ENCODE data around the gene TENM4.
"Not testable (repeated sequence)": the region's sequence is repeated elsewhere in the genome, so short reads cannot be mapped to it uniquely, and the experiment has no call there.

The TENM4 gene

DNA sequence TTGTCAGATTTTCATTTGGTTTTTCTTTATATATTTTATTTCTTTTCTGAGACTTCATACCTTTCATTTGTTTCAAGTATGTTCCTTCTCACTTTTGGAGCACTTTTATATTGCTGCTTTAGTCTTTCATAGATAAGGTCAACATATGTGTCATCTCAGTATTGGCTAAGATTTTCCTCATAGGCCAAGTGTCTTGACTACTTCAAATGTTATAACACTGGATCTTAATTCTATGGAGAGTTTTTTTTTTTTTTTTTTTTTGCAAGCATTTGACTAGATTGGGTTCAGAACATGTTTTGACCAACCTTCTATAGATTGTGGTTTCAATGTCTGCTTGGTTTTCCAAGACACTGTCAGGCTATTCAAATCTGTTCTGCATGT, 797.2 kb downstream of the TENM4 start:
- no peak for DNase-seq

DNA sequence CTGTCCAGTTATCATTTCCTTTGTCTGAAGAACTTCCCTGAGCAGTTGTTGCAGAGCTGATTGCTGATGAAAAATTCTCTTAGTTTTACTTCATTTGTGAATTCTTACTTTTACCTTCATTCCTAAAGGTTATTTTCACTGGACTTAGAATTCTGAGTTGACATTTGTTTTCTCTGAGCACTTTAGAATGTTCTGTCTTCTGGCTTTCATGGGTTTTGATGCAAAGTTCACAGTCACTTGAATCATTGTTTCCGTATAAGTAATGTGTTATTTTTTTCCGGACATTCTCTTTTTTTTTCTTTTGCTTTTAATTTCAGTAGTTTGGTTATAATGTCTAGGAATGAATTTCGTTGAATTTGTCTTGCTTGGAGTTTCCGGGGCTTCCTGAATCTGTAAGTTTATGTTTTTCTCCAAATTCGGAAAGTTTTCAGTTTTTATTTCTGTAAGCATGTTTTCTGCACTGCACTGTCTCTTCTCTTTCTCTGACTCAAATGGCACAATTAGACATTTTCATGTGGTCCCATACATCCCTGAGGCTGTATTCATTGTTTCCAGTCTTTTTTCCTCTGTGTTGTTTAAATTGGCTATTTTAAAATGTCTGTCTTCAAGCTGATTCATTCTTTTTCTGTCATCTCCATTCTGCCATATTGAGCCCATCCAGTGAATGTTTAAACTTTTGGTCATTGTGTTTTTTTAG, 797.7 kb downstream of the TENM4 start:
- DNase-seq = no peak

DNA sequence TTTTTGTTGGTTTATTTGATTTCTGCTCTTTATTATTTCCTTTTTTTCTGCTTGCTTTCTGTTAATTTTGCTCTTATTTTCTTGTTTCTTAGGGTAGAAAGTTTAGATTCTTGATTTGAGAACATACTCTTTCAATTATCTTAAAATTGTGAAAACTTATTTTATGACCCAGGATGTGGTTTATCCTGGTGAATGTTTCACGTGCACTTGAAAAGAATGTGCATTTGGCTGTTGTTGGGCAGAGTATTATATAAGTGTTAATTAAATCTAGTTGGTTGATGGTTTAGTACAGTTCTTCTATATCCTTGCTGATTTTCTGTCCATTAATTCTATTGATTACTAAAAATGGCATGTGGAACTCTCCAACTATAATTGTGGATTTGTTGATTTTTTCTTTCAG, 799.3 kb downstream of the TENM4 start:
- DNase-seq = no peak

DNA sequence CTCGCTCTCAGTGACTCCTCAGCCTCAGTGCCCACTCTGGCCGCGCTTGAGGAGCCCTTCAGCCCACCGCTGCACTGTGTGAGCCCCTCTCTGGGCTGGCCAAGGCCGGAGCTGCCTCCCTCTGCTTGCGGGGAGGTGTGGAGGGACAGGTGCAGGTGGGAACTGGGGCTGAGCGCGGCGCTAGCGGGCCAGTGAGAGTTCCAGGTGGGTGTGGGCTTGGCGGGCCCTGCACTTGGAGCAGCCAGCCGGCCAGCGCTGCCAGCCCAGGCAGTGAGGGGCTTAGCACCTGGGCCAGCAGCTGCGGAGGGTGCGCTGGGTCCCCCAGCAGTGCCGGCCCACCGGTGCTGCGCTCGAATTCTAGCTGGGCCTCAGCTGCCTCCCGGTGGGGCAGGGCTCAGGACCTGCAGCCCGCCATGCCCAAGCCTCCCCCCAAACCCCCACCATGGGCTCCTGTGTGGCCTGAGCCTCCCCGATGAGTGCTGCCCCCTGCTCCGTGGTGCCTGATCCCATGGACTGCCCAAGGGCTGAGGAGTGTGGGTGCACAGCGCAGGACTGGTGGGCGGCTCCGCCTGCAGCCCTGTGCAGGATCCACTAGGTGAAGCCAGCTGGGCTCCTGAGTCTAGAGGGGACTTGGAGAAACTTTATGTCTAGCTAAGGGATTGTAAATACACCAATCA, 802.0 kb downstream of the TENM4 start:
- DNase-seq = no peak

GRCh38 chr11:78637527-78637926, 803.3 kb downstream of the TENM4 start:
- DNase-seq = not testable (repeated sequence)

GRCh38 chr11:78635814-78636506, 804.9 kb downstream of the TENM4 start:
- DNase-seq = no peak

- DNase-seq = no peak
These were observed 807.1 kb downstream of the TENM4 start for GRCh38 chr11:78633516-78634310.

DNA sequence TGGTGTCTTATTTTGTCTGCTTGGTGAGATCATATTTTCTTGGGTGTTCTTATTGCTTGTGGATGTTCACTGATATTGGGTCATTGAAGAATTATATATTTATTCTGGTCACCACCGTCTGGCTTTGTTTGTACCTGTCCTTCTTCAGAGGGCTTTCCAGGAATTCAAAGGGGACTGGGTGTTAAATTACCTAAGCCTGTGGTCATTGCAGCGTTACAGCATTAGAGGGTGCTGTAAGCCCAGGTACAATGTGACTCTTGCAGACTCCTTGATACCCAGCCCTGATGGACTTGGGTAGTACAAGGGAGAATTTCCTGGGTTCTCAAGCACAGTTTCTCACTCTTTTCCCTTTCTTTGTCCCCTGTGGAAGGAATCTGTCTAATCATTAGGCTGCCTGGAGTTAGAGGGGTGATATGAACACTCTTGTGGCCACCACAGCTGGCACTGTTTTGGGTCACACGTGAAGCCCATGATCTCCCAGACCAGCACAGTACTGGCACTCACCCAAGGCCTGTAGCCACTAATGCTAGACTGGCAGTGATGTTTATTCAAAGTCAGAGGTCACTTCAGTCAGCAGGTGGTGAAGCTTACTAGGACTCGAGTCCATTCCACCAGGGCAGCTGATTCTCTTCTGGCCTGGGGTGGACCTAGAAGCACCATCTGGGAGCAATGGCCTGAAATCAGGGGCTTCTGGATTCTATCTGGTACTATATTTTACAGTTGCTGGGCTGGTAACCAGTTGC, 810.1 kb downstream of the TENM4 start:
- no peak for DNase-seq

DNA sequence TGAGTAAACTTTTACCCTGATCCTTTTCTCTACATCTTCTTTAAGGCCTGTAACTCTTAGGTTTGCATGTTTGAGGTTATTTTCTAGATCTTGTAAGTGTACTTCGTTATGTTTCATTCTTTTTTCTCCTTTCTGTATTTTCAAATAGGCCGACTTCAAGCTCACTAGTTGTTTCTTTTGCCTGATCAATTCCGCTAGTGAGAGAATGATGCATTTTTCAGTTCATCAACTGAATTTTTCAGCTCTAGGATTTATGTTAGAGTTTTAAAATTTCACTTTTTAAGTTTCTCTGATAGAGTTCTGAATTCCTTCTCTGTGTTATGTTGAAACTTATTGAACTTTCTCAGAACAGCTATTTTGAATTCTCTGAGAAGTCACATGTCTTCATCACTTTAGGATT, 810.7 kb downstream of the TENM4 start:
- DNase-seq = no peak

DNA sequence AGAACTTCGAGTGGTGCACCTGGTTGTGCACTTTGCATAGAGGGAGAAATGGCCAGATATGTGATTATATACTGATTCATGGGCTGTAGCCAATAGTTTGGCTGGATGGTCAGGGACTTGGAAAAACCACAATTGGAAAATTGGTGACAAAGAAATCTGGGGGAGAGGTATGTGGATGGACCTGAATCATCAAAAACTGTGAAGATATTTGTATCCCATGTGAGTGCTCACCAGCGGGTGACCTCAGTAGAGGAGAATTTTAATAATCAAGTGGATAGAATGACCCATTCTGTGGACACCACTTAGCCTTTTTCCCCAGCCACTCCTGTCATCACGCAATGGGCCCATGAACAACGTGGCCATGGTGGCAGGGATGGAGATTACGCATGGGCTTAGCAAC, 818.2 kb downstream of the TENM4 start:
- no peak for DNase-seq

GRCh38 chr11:78620159-78620558, 820.7 kb downstream of the TENM4 start:
- no peak for DNase-seq

DNA sequence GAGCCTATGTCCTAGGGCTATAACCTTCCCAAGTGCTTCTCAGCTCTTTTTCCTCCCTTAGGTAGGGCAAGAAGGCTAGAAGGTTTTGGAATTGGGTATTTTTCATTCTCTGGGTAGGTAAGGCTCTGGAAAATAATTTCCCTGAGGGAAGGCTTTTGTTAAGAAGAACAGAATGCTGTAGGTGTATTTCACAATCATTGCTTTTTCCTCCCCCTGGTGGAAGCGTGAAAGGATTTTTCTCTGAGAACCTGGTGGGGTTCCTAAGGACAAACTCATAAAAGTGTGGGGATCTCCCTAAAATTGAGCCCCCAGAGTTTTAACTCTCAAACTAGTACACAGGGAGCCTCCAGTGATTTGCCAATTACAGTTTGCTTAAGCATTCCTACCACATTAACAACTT, 825.1 kb downstream of the TENM4 start:
- no peak for DNase-seq

DNA sequence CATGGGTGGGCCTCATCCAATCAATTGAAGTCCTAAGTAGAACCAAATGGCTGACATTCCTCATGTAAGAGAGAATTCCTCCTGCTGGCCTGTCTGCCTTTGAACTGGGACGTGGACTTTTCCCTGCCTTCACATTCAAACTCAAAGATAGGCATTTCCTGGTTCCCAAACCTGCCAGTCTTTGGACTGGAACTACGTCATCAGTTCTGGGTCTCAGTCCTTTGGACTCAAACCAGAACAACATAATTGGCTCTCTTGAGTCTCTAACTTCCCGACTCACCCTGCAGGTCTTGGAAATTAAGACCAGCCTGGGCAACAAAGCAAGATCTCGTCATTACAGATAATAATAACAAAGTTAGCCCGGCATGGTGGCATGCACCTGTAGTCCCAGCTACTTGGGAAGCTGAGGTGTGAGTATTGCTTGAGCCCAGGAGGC, 827.4 kb downstream of the TENM4 start:
- DNase-seq = no peak

DNA sequence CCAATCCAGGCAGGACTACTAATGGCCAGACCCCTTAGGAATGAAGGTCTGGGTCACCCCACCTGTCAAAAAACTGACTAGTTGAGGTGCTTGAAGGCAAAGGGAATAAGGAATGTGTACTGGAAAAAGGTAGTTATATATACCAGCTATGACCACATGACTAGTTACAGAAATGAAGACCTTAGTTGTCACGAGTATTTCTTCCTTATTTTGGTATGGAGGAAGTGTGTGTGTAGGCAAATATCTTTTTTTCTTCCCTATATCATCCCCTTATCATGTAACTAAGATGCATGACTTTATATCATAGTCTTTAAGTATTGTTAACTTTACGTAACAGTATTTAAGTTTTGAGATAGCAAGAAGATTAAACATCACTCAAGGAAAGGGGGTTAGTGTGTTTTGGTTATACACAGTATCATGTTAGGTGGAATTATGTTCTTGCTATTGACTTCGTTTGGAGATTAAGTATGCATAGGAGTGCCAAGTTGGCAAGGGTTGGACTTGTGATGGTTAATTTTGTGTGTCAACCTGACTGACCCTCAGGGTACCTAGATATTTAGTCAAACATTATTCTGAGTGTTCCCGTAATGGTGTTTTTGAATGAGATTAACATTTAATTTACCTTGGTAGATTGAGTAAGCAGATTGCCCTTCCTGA, 828.0 kb downstream of the TENM4 start:
- DNase-seq = no peak

DNA sequence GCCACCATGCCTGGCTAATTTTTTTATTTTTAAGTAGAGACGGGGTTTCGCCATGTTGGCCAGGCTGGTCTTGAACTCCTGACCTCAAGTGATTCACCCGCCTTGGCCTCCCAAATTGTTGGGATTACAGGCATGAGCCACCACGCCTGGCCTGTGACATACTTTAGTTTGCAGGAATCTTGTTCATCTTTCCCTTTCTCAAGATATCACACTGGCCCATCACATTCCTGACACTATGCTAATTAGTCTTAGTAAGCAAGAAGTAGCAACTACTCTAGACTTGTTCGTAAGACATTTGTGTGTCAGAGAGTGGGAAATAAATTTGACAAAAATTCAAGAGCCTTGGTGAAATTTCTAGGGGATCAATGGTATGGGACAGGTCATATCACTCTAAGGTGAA, 831.5 kb downstream of the TENM4 start:
- not testable (repeated sequence) for DNase-seq

DNA sequence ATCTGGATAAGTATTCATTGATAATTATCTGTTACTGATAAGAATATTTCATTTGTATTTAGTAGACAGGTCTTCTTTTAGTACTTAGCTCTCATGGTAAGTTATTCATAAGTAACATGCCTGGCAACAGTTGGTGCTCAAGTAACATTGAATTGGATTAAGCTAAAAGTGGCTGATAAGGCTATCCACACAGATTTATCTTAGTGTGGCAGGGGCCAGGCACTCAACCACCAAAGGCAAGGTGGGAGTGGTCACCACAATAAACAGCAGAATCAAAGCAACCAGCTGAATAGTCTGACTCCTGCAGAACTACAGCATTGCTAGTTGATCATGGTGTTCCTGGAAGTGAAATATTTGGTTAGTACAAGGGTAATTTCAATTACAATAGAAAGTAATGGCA, 833.1 kb downstream of the TENM4 start:
- DNase-seq = no peak

GRCh38 chr11:78606667-78607066, 834.2 kb downstream of the TENM4 start:
- no peak for DNase-seq

- DNase-seq = no peak
These were observed 835.5 kb downstream of the TENM4 start for GRCh38 chr11:78605296-78605695.

DNA sequence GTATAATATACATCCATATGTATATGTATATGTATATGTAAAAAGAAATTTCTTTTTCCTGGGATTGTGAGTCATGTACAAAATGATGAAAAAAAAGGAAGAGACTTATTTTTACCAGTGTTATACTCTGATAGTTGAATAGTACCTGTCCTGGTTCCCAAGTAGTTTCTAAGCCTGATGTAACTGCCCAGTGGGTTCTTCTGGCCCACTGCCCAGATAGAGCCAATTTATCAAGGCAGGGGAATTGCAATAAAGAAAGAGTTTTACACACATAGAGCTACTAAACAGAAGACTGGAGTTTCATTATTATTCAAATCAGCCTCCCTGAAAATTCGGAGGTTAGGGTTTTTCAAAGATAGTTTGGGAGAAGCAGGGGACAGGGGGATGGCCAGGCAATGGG, 837.0 kb downstream of the TENM4 start:
- no peak for DNase-seq
